Adrenal gland (tissue), 5 donors: ENCODE results near the gene TLE2.

Experiments used
- POLR2A ChIP-seq, 2 donors: fragments of 450-650 bp; IDR thresholded peaks; one replicate each; pipeline ENCODE4 v1.6.1; 2017; ENCODE audit warnings: antibody characterized with exemption in 2 of 2, mild to moderate bottlenecking in 2 of 2, moderate library complexity in 1 of 2
- TF ChIP-seq, protein P1 (sequence below), 6 experiments: fragments of 450-650 bp in 4 of 6; fragments of 200-600 bp in 2 of 6; sonication (generic) in 1 of 6; IDR thresholded peaks; 1 replicate in 5 of 6; 2 replicates in 1 of 6; pipeline versions ENCODE4 v1.5.1 to v1.8.0; 2016 to 2021; ENCODE audit warnings: antibody characterized with exemption in 6 of 6, mild to moderate bottlenecking in 2 of 6, moderate library complexity in 1 of 6
- donor health status: DM: no; HTN: no; CAD: no.

DNA sequence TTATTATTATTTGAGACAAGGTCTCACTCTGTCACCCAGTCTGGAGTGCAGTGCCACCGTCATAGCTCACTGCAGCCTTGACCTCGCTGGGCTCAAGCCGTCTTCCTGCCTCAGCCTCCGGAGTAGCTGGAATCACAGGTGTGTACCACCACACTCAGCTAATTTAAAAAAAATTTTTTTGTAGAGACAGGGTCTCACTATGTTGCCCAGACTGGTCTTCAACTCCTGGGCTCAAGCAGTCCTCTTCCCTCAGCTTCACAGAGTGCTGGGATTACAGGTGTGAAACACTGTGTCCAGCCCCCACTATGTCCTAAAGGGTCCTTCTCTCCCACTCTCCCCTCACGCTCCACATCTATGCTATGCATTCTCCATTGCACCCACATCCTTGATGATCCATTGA is 9.1 kb upstream of the TLE2 start:
- TF ChIP-seq, protein P1, sequence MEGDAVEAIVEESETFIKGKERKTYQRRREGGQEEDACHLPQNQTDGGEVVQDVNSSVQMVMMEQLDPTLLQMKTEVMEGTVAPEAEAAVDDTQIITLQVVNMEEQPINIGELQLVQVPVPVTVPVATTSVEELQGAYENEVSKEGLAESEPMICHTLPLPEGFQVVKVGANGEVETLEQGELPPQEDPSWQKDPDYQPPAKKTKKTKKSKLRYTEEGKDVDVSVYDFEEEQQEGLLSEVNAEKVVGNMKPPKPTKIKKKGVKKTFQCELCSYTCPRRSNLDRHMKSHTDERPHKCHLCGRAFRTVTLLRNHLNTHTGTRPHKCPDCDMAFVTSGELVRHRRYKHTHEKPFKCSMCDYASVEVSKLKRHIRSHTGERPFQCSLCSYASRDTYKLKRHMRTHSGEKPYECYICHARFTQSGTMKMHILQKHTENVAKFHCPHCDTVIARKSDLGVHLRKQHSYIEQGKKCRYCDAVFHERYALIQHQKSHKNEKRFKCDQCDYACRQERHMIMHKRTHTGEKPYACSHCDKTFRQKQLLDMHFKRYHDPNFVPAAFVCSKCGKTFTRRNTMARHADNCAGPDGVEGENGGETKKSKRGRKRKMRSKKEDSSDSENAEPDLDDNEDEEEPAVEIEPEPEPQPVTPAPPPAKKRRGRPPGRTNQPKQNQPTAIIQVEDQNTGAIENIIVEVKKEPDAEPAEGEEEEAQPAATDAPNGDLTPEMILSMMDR (IDR thresholded peaks at IDR 0.05): no peak
- no peak for TF ChIP-seq POLR2A (IDR thresholded peaks at IDR 0.05)
